ENCODE measurements around the gene LAMTOR1. TPM values are rescaled to one million over a fixed set of nuclear protein-coding genes. Genes with fewer than 3 reads are reported as not detected.

Gene LAMTOR1
- total RNA-seq, 4 donors from 2014 or later = 64.5 to 111 (median 101) TPM

DNA sequence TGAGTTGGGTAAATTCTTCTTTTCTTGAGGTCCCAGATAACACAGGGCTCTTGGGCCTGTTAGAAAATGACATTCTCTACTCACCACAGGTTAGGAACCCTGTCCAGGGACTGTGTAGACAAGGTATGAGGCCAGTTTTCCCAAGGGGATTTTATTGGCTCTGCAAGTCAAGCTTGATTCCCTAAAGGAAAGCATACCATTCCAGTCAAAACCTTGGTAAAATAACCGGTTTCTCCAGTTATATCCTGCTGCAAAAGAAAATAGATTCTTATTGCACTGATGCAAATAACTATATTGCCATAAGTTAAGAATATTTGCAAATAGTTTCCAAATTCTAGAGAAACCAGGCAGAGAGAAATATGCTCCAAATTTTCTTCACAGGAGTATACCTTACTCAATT is 22.9 kb upstream of the LAMTOR1 start:
- no peak overlapping the region for H3K4me3 ChIP-seq
- 33% methylated on average over 1 of the region's 1 CpG for WGBS
- no peaks in the 10 kb centered on the region for H3K4me1 ChIP-seq
- no peaks in the 10 kb centered on the region for H3K9me3 ChIP-seq
- TF ChIP-seq, protein P1, sequence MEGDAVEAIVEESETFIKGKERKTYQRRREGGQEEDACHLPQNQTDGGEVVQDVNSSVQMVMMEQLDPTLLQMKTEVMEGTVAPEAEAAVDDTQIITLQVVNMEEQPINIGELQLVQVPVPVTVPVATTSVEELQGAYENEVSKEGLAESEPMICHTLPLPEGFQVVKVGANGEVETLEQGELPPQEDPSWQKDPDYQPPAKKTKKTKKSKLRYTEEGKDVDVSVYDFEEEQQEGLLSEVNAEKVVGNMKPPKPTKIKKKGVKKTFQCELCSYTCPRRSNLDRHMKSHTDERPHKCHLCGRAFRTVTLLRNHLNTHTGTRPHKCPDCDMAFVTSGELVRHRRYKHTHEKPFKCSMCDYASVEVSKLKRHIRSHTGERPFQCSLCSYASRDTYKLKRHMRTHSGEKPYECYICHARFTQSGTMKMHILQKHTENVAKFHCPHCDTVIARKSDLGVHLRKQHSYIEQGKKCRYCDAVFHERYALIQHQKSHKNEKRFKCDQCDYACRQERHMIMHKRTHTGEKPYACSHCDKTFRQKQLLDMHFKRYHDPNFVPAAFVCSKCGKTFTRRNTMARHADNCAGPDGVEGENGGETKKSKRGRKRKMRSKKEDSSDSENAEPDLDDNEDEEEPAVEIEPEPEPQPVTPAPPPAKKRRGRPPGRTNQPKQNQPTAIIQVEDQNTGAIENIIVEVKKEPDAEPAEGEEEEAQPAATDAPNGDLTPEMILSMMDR (IDR thresholded peaks at IDR 0.05) = no peak
- no peak for TF ChIP-seq POLR2A (IDR thresholded peaks at IDR 0.05)
- TF ChIP-seq POLR2AphosphoS5 (IDR thresholded peaks at IDR 0.05) = no peak
- TF ChIP-seq EP300 (IDR thresholded peaks at IDR 0.05) = no peak
- no peak for DNase-seq (ENCODE audit: low spot score in 2 of 2)
- no peaks in the 10 kb centered on the region for H3K36me3 ChIP-seq
- H3K27me3 ChIP-seq = no peaks in the 10 kb centered on the region
- H3K27ac ChIP-seq = no peak overlapping the region

DNA sequence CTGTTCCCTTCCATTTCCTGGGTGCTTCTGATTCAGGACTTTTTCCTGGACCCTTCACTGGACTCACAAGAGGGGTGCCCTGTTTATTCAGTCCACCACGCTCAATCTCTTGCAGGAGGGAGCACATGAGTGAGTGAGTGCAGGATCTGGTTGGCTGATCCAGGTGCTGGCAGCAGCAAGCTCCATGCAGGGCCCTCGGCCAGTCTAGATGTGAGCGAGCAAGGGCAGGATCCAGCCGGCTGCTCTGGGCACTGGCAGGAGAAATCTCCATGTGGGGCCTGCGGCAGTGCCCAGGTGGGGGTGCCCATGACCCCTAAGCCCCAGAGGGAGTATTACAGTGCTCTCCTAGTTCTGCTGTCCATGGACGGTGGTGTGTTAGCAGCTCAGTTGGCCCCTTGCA is 20.9 kb upstream of the LAMTOR1 start:
- Histone ChIP-seq H3K36me3 (no peaks in the 10 kb centered on the region), H3K4me1 (no peaks in the 10 kb centered on the region), H3K4me3 (no peak overlapping the region), H3K9me3 (no peaks in the 10 kb centered on the region), H3K27ac (no peak overlapping the region), H3K27me3 (no peaks in the 10 kb centered on the region)
- WGBS = 61% methylated on average over 3 of the region's 6 CpGs
- TF ChIP-seq EP300 (IDR thresholded peaks at IDR 0.05) = no peak
- no peak for TF ChIP-seq POLR2A (IDR thresholded peaks at IDR 0.05)
- no peak for TF ChIP-seq POLR2AphosphoS5 (IDR thresholded peaks at IDR 0.05)
- TF ChIP-seq, protein P1 (IDR thresholded peaks at IDR 0.05) = no peak
- DNase-seq (ENCODE audit: low spot score in 2 of 2) = no peak

DNA sequence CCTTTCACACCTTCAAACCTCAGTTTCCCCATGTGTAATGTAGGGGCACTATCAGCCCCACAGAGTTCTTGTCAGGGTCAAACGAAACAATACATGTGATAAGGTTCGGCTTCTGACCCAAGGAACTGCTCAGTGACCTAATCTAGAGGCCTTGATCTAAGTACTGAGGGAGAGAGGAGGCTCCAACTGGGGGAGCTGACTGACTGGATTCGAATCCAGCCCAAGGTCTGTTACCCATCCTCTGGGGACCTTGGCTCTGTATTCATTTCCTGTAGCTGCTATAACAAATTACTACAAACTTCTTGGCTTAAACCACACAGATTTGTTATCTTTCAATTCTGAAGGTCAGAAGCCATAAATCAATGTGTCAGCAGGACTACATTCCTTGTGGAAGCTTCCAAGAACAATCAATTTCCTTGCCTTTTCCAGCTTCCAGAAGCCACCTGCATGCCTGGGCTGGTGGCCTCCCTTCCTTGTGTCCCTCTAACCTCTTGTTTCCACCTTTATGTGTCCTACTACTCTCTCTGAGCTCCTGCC is 20.1 kb upstream of the LAMTOR1 start:
- Histone ChIP-seq H3K4me1 (no peaks in the 10 kb centered on the region), H3K4me3 (no peak overlapping the region), H3K36me3 (no peaks in the 10 kb centered on the region), H3K27ac (no peak overlapping the region), H3K9me3 (no peaks in the 10 kb centered on the region), H3K27me3 (no peaks in the 10 kb centered on the region)
- 73% methylated on average over 3 of the region's 3 CpGs for WGBS
- TF ChIP-seq EP300 (IDR thresholded peaks at IDR 0.05) (no peak), POLR2A (IDR thresholded peaks at IDR 0.05) (no peak), POLR2AphosphoS5 (IDR thresholded peaks at IDR 0.05) (no peak)
- TF ChIP-seq, protein P1 (IDR thresholded peaks at IDR 0.05) = no peak
- DNase-seq (ENCODE audit: low spot score in 2 of 2) = no peak

DNA sequence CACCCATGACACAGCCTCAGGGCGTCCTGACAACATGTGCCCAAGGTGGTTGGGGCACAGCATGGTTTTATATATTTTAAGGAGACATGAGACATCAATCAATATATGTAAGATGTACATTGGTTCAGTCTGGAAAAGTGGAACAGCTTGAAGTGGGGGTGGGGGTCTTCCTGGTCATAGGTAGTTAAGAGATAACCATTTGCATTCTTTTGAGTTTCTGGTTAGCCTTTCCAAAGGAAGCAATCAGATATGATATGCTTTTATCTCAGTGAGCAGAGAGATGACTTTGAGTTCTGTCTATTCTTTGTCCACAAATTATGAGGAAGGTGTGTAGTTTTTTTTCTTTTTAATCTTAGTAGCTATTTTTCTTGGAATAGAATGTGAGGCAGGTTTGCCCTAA is 19.5 kb upstream of the LAMTOR1 start:
- Histone ChIP-seq H3K9me3 (no peaks in the 10 kb centered on the region), H3K36me3 (no peaks in the 10 kb centered on the region), H3K4me3 (no peak overlapping the region), H3K27me3 (no peaks in the 10 kb centered on the region), H3K27ac (no peak overlapping the region), H3K4me1 (no peaks in the 10 kb centered on the region)
- no peak for TF ChIP-seq EP300 (IDR thresholded peaks at IDR 0.05)
- TF ChIP-seq POLR2A (IDR thresholded peaks at IDR 0.05) = no peak
- TF ChIP-seq, protein P1 (IDR thresholded peaks at IDR 0.05) = no peak
- no peak for TF ChIP-seq POLR2AphosphoS5 (IDR thresholded peaks at IDR 0.05)
- no peak for DNase-seq (ENCODE audit: low spot score in 2 of 2)
- 73% methylated on average over 1 of the region's 1 CpG for WGBS

DNA sequence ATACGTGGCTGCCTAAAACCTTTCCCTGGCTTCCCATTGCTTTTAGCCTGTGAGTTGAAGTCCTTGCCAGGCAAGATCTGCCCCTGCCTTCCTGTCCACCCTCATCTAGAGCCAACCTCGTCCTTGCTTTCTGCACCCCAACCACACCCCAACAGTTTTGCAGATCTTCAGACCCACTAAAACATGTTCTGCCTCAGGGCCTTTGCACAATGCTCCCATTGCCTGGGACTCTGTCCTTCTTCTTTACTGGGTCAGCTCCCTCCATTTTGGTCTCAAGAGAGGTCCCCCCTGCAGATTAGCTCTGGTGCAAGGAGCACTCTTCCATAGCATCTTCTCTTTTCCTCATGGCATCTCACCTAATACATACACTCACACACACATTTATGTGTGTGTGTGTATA is 17.8 kb upstream of the LAMTOR1 start:
- 71% methylated on average over 2 of the region's 2 CpGs for WGBS
- Histone ChIP-seq H3K27me3 (no peaks in the 10 kb centered on the region), H3K4me3 (no peak overlapping the region), H3K27ac (no peak overlapping the region), H3K9me3 (no peaks in the 10 kb centered on the region), H3K36me3 (no peaks in the 10 kb centered on the region), H3K4me1 (no peaks in the 10 kb centered on the region)
- TF ChIP-seq EP300 (IDR thresholded peaks at IDR 0.05) (no peak), POLR2AphosphoS5 (IDR thresholded peaks at IDR 0.05) (no peak), POLR2A (IDR thresholded peaks at IDR 0.05) (no peak)
- TF ChIP-seq, protein P1 (IDR thresholded peaks at IDR 0.05) = no peak
- no peak for DNase-seq (ENCODE audit: low spot score in 2 of 2)

All from suprapubic skin (tissue), 4 donors.